Measurements from ENCODE around the gene SLC18A2.

SLC18A2 gene

GRCh38 chr10:117320050-117320665 is 79.2 kb downstream of the SLC18A2 start:
- DNase-seq: no peak

GRCh38 chr10:117322260-117322659 is 81.3 kb downstream of the SLC18A2 start:
- no peak for DNase-seq

- no peak for DNase-seq
Measured at GRCh38 chr10:117324367-117324766, 83.5 kb downstream of the SLC18A2 start.

GRCh38 chr10:117327262-117327661 is 86.3 kb downstream of the SLC18A2 start:
- DNase-seq: no peak
